ENCODE results near the gene C11orf54. TPM values are rescaled to one million over a fixed set of nuclear protein-coding genes. Genes with fewer than 3 reads are reported as not detected.

C11orf54 gene
- total RNA-seq, 1 experiment from 2014 or later, result 18.0 TPM

GRCh38 chr11:93783765-93784144 lies 42.3 kb downstream of the C11orf54 start:
- Histone ChIP-seq H2BK15ac (ENCODE audit: low read depth, low read length) (no peak overlapping the region), H3K23ac (ENCODE audit: insufficient read length, low read depth, low read length) (no peak overlapping the region), H3K27me3 (ENCODE audit: insufficient read depth, low read length) (no peaks in the 10 kb centered on the region), H3K27ac (ENCODE audit: insufficient read length, low read depth, low read length) (no peak overlapping the region), H2BK20ac (ENCODE audit: low read depth, low read length, poor library complexity, severe bottlenecking) (no peak overlapping the region), H2BK12ac (ENCODE audit: insufficient read length, low read depth, low read length) (no peak overlapping the region), H3K79me1 (ENCODE audit: insufficient read depth, low read depth, low read length, poor library complexity, severe bottlenecking) (no peaks in the 10 kb centered on the region), H3K9me3 (ENCODE audit: control insufficient read depth, low read depth, low read length) (no peaks in the 10 kb centered on the region), H2BK120ac (ENCODE audit: low read depth, low read length, poor library complexity, severe bottlenecking) (no peak overlapping the region), H3K9ac (ENCODE audit: extremely low read depth, insufficient read length, low read length) (peak overlapping the region; percentile 78), H3K18ac (ENCODE audit: insufficient read length, low read depth, low read length) (peak overlapping the region; percentile 79), H4K91ac (ENCODE audit: insufficient read length, low read depth, low read length) (no peak overlapping the region), H3K23me2 (ENCODE audit: insufficient read length, low read depth, low read length, poor library complexity, severe bottlenecking) (peaks cover 14% of the 10 kb centered on the region), H3K79me2 (ENCODE audit: insufficient read depth, low read length) (peaks cover 21% of the 10 kb centered on the region; the same call in 1 of the 2 replicates), H4K20me1 (ENCODE audit: control insufficient read depth, insufficient read depth, insufficient read length) (no peaks in the 10 kb centered on the region), H3K4me1 (ENCODE audit: insufficient read depth, low read length) (no peaks in the 10 kb centered on the region), H4K8ac (replicated peaks; ENCODE audit: insufficient read length, low read depth, low read length) (no peak overlapping the region), H4K5ac (ENCODE audit: insufficient read length, low read depth, low read length) (no peak overlapping the region), H3K4ac (ENCODE audit: low read depth, low read length) (no peak overlapping the region), H3T11ph (ENCODE audit: low read length) (no peak overlapping the region), H3K14ac (ENCODE audit: insufficient read depth, low read length) (no peak overlapping the region), H3K4me2 (ENCODE audit: insufficient read depth, insufficient read length, low read length) (peak overlapping the region; percentile 94), H2AK5ac (ENCODE audit: insufficient read length, low read length) (no peak overlapping the region), H3K56ac (ENCODE audit: insufficient read length, low read depth, low read length) (no peak overlapping the region), H2BK5ac (ENCODE audit: insufficient read length, low read length) (no peak overlapping the region), H2AFZ (ENCODE audit: low read length) (no peak overlapping the region)
- no peak; the same call in 2 of the 3 replicates for TF ChIP-seq CTCF (conservative IDR thresholded peaks at IDR 0.05)
- peak overlapping the region; percentile 91 to 98 for H3K4me3 Mint-ChIP-seq
- H3K4me1 Mint-ChIP-seq, result peaks cover 16 to 29% of the 10 kb centered on the region in 2 experiments
- WGBS (ENCODE audit: extremely low coverage, insufficient read length, low lambda C conversion rate), result no CpG with 5 or more reads among the region's 10 CpGs
- H3K27me3 Mint-ChIP-seq (ENCODE audit: low read depth), result no peaks in the 10 kb centered on the region
- peak overlapping the region; percentile 98 to 99 (median 99) for H3K27ac Mint-ChIP-seq
- peaks cover 0 to under 1% of the 10 kb centered on the region in 2 experiments; a peak in 1 of 5 replicates for H3K9me3 Mint-ChIP-seq
- no peak for DNase-seq
- peaks cover 22 to 41% (median 38%) of the 10 kb centered on the region in 3 experiments for H3K36me3 Mint-ChIP-seq (ENCODE audit: insufficient read depth in 1 of 3, low read depth in 3 of 3)
